ENCODE measurements around the gene SIRT5. TPM values are rescaled to one million over a fixed set of nuclear protein-coding genes. Genes with fewer than 3 reads are reported as not detected.

Gene SIRT5
- total RNA-seq, 1 experiment from 2014 or later, result 13.8 TPM

- POLR2A ChIA-PET, result no interaction called here
- CTCF ChIA-PET, result interaction anchor here (2.1 kb wide), 1 partner anchor 13 kb away, joined by 13 read pairs; the partner anchor contains the start of gene SIRT5
- no peaks in the 10 kb centered on the region for H3K4me1 ChIP-seq (ENCODE audit: control insufficient read depth in 1 of 2, insufficient read depth in 2 of 2, low read length in 2 of 2)
- BruUV-seq (replicated peaks), result no TSS peak
- H3K79me2 ChIP-seq (ENCODE audit: insufficient read depth, low read length), result no peaks in the 10 kb centered on the region
- no peaks in the 10 kb centered on the region for H4K20me1 ChIP-seq (ENCODE audit: insufficient read depth)
- no peak overlapping the region for H3K4me2 ChIP-seq (ENCODE audit: low read length)
- H3K9me3 ChIP-seq (ENCODE audit: control insufficient read depth in 1 of 2, insufficient read depth in 1 of 2, low read depth in 1 of 2, low read length in 2 of 2), result no peaks in the 10 kb centered on the region
- ATAC-seq (no peak), DNase-seq (ENCODE audit: low read depth, low spot score) (no peak)
- no peaks in the 10 kb centered on the region for H3K9me2 ChIP-seq (ENCODE audit: insufficient read depth)
- H3K4me3 ChIP-seq (replicated peaks in 1 of 2; ENCODE audit: low read depth in 1 of 2, low read length in 2 of 2), result no peak overlapping the region
- TF ChIP-seq EZH2 (IDR thresholded peaks at IDR 0.05) (no peak), ZNF274 (IDR thresholded peaks at IDR 0.05; ENCODE audit: low read depth, low read length) (no peak), REST (IDR thresholded peaks at IDR 0.05; ENCODE audit: low read depth) (no peak), POLR2A (IDR thresholded peaks at IDR 0.05; ENCODE audit: borderline replicate concordance, extremely low read depth, insufficient read depth, insufficient read length) (no peak), POLR2AphosphoS5 (IDR thresholded peaks at IDR 0.05; ENCODE audit: low read depth, low read length) (no peak), ELF1 (IDR thresholded peaks at IDR 0.05; ENCODE audit: borderline replicate concordance, low read depth) (no peak), ZFX (IDR thresholded peaks at IDR 0.05) (no peak), CEBPB (IDR thresholded peaks at IDR 0.05; ENCODE audit: low read depth) (no peak), ZBTB33 (IDR thresholded peaks at IDR 0.05; ENCODE audit: extremely low read depth, insufficient replicate concordance, low read length) (no peak), EGR1 (IDR thresholded peaks at IDR 0.05; ENCODE audit: low read depth) (no peak), ATF3 (IDR thresholded peaks at IDR 0.05) (no peak), FOSL1 (IDR thresholded peaks at IDR 0.05; ENCODE audit: low read depth) (no peak), SIN3A (IDR thresholded peaks at IDR 0.05; ENCODE audit: low read depth) (no peak), CTCF (IDR thresholded peaks at IDR 0.05 in 2 of 3, conservative IDR thresholded peaks at IDR 0.05 in 1 of 3; ENCODE audit: borderline replicate concordance in 1 of 3, insufficient read depth in 1 of 3, low read depth in 2 of 3, low read length in 2 of 3) (no peak), SRF (IDR thresholded peaks at IDR 0.05; ENCODE audit: low read depth) (no peak), RAD21 (IDR thresholded peaks at IDR 0.05; ENCODE audit: low read depth) (no peak), MAX (IDR thresholded peaks at IDR 0.05) (no peak), SP1 (IDR thresholded peaks at IDR 0.05; ENCODE audit: low read depth) (no peak), TCF7L2 (IDR thresholded peaks at IDR 0.05; ENCODE audit: borderline replicate concordance, extremely low read depth, insufficient read depth, insufficient read length) (no peak), YY1 (IDR thresholded peaks at IDR 0.05; ENCODE audit: extremely low read depth, insufficient replicate concordance, low read depth, low read length) (no peak)
- intact Hi-C loops (cut with micrococcal nuclease), result no loop called here
- no peaks in the 10 kb centered on the region for H3K36me3 ChIP-seq (ENCODE audit: control insufficient read depth in 1 of 2, insufficient read depth in 2 of 2, low read length in 2 of 2)
- H3K27ac ChIP-seq (ENCODE audit: low read depth, low read length), result no peak overlapping the region
- no peak overlapping the region for H3K9ac ChIP-seq (ENCODE audit: low read length)
- no peaks in the 10 kb centered on the region for H3K27me3 ChIP-seq (ENCODE audit: insufficient read depth, low read length)
- H2AFZ ChIP-seq (ENCODE audit: low read depth, low read length, poor library complexity, severe bottlenecking), result no peak overlapping the region
- RAD21 ChIA-PET (ENCODE audit: low non-redundant PET in 1 of 2, low total read pairs in 2 of 2, uncharacterized antibody in 2 of 2, unreplicated experiment in 2 of 2), result no interaction called here
Observed at GRCh38 chr6:13561624-13562267, 12.7 kb upstream of the SIRT5 start.
